Small intestine (tissue), 7 donors: Measurements from ENCODE around the gene RAB11FIP2. TPM values are rescaled to one million over a fixed set of nuclear protein-coding genes. Genes with fewer than 3 reads are reported as not detected.

Source experiments
- DNase-seq, 2 donors: peaks; one replicate each; pipeline versions ENCODE4 v3.0.0 to v3.0.0-alpha.2; 2013
- FAIRE-seq: peaks from 2 replicates; lab custom pipeline; 2012; peaks lifted over from hg19 to GRCh38; lab: Jason Lieb, UNC
- H3K27ac ChIP-seq, 3 donors: one replicate each; pipeline ENCODE4 v1.5.1; 2013; ENCODE audit warnings: low read length in 2 of 3, mild to moderate bottlenecking in 2 of 3, control low read depth in 1 of 3, inconsistent platforms in 1 of 3, low read depth in 1 of 3, moderate library complexity in 1 of 3
- H3K27me3 ChIP-seq, 3 donors: one replicate each; pipeline ENCODE4 v1.6.1; 2013; ENCODE audit warnings: low read length in 3 of 3, inconsistent platforms in 1 of 3; ENCODE audit not compliant: control insufficient read depth in 3 of 3, insufficient read depth in 3 of 3
- H3K36me3 ChIP-seq, 3 donors: one replicate each; pipeline ENCODE4 v1.6.1; 2013; ENCODE audit warnings: low read length in 3 of 3, inconsistent platforms in 1 of 3, low read depth in 1 of 3, mild to moderate bottlenecking in 1 of 3, moderate library complexity in 1 of 3; ENCODE audit not compliant: control insufficient read depth in 3 of 3, insufficient read depth in 2 of 3
- H3K4me1 ChIP-seq, 3 donors: one replicate each; pipeline ENCODE4 v1.6.1; 2013; ENCODE audit warnings: low read length in 2 of 3, inconsistent platforms in 1 of 3, low read depth in 1 of 3, mild to moderate bottlenecking in 1 of 3, moderate library complexity in 1 of 3; ENCODE audit not compliant: control insufficient read depth in 3 of 3, insufficient read depth in 2 of 3
- H3K4me3 ChIP-seq, 3 donors: one replicate each; pipeline ENCODE4 v1.5.1; 2013; ENCODE audit warnings: low read length in 3 of 3, control low read depth in 1 of 3, inconsistent platforms in 1 of 3, low read depth in 1 of 3, mild to moderate bottlenecking in 1 of 3, moderate library complexity in 1 of 3
- H3K9me3 ChIP-seq, 2 donors: one replicate each; pipeline ENCODE4 v1.6.1; 2013; ENCODE audit warnings: low read depth in 1 of 2, low read length in 1 of 2; ENCODE audit not compliant: control insufficient read depth in 2 of 2, insufficient read depth in 1 of 2
- WGBS, 3 donors: extraction: QIAGEN DNeasy Blood & Tissue Kit; methylation state at CpG; one replicate each; pipeline ENCODE4 v1.1.7; 2013; 5-methylcytosine and 5-hydroxymethylcytosine counted together
- polyA plus RNA-seq, 4 donors: library from polyadenylated mRNA; stranded (reverse) in 3 of 4; unstranded in 1 of 4; fragments of 200-250 nt in 3 of 4; fragments of 120-200 nt in 1 of 4; gene quantifications; one replicate each; pipeline versions ENCODE4 v1.2.1 to v1.2.3, GENCODE V29; 2013
- donor health status: healthy with polysubstance abuse.
- donor health status: control.
- donor health status: control.
- donor health status: Bipolar disorder and iron deficiency.
- donor health status: healthy.

RAB11FIP2 gene
- polyA plus RNA-seq, 4 donors, result 1.6 to 13.6 (median 2.6) TPM

DNA sequence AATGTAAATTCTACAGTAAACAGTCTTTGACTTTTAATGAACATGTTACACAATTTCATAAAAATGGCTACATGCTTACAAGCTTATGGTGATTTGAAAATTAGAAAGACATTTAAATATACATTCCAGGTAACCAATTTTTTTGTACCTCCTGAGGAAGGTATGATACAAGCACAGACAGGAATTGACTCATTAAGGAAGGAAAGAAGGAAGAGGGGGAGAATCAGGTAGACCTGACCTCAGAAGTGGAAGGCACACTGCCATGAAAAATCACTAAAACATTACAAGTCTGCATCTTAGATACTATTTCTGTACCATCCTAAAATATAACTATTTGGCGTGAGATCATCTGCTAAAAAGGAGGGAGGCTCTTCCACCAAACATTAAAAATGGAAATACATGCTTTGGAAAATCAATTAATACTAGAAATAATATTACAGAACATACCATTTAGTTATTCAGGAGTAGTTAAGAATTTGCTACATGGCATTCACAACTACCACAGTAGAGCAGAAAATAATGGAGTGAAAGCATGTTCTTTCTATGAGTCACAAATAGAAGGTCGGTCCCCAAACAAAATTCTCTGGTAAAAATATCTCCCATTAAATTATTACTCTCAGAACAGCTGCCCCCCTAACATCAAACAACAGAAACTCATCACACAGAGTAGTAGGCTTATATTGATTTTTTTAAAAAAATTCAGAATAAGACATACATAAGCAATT is 15.2 kb downstream of the RAB11FIP2 start:
- Histone ChIP-seq H3K36me3 (peaks cover 0 to 7% (median 2%) of the 10 kb centered on the region in 3 donors), H3K27ac (no peak overlapping the region), H3K4me3 (no peak overlapping the region), H3K9me3 (no peaks in the 10 kb centered on the region), H3K4me1 (peaks cover 0 to 4% (median 0%) of the 10 kb centered on the region in 3 donors), H3K27me3 (no peaks in the 10 kb centered on the region)
- 85 to 100% (median 87%) methylated on average over 2 of the region's 2 CpGs for WGBS, 3 donors
- DNase-seq, result no peak
- no peak for FAIRE-seq

DNA sequence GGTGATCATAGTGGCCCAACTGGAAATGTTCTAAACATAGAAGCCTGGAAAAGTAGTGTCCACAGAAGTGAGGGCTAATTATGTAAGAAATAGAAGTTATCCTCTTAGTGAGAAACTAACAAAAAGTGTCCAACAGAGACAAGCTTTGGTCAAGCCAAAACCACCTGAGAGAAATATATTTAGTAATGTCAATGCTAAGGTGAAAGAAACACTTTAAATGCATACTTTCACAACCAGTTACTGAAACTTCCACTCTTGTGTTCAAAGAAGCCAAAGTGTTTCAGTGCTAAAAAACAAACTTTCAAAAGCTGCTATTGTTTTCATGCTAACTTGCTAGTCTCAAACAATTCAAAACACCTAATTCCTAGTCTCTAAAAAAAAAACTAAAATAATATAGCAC is 18.1 kb downstream of the RAB11FIP2 start:
- no peaks in the 10 kb centered on the region for H3K27me3 ChIP-seq
- no peak overlapping the region for H3K4me3 ChIP-seq
- FAIRE-seq (no peak), DNase-seq (no peak)
- H3K36me3 ChIP-seq, result peaks cover 0 to 10% (median 2%) of the 10 kb centered on the region in 3 donors
- no peaks in the 10 kb centered on the region for H3K9me3 ChIP-seq
- no peak overlapping the region for H3K27ac ChIP-seq
- H3K4me1 ChIP-seq, result no peaks in the 10 kb centered on the region

DNA sequence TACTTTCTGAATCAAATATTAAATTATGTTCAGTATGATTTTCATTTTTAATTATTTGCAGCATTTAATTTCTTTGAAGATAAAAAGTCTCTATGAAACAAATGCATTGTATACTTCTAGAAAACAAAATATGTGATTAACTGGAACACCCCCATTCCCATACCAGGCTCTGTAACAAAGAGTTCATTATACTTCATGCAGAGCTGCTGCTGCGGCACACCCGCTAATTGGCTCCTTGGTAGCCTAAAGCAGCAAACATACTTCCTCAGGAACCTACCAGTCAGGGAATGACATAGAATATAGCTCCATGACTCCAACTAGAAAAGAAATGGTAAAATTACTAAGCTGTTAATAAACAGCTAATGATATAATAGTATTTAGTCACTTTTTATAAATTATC is 19.3 kb downstream of the RAB11FIP2 start:
- H3K4me1 ChIP-seq, result no peaks in the 10 kb centered on the region
- no peaks in the 10 kb centered on the region for H3K27me3 ChIP-seq
- H3K9me3 ChIP-seq, result no peaks in the 10 kb centered on the region
- H3K36me3 ChIP-seq, result peaks cover 0 to 11% (median 2%) of the 10 kb centered on the region in 3 donors
- no peak for DNase-seq
- WGBS, 3 donors, result 78 to 90% (median 88%) methylated on average over 2 of the region's 2 CpGs
- H3K27ac ChIP-seq, result no peak overlapping the region
- no peak overlapping the region for H3K4me3 ChIP-seq
- FAIRE-seq, result no peak

DNA sequence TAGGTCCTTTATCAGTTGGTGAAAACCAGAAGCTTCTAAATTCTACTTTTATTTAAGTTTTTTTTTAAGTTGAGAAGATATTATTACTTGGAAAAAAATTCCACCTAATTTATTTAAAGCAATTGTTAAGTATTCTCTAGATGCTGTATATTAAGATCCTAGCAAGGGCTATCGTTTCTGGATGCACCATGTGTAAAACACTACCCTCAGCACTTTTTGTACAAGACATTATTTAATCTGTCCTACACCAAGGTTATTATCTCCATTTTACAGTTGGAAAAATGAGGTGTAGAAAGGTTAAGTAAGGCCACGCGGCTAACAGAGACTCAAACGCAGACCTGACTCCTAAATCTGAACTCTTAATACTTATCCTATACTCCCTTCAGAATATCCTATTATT is 19.8 kb downstream of the RAB11FIP2 start:
- Histone ChIP-seq H3K9me3 (no peaks in the 10 kb centered on the region), H3K27ac (no peak overlapping the region), H3K4me1 (no peaks in the 10 kb centered on the region), H3K36me3 (peaks cover 0 to 11% (median 0%) of the 10 kb centered on the region in 3 donors), H3K4me3 (no peak overlapping the region), H3K27me3 (no peaks in the 10 kb centered on the region)
- WGBS, 3 donors, result 96 to 99% (median 97%) methylated on average over 4 of the region's 4 CpGs
- FAIRE-seq, result no peak
- no peak for DNase-seq

DNA sequence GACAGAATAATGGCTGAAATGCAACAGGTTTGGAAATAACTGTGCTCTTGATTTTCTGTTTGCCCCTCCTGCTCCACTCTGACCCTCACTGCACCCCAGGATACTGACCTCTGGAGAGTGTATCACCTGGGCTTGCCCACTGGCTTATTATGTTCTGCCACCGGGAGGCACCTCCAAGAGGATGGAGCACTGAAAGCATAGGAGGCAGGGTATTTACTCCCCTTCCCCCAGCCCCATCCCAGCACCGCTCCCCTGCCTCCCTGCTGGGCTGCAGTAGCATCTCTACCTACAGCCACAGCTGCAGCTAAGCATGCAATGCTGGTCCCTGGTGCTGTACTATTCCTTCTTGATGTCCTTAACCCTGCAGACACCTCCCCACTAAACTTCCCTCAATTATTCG is 26.4 kb downstream of the RAB11FIP2 start:
- 83 to 93% (median 88%) methylated on average over 3 of the region's 3 CpGs for WGBS, 3 donors
- DNase-seq (no peak), FAIRE-seq (no peak)
- Histone ChIP-seq H3K4me3 (no peak overlapping the region), H3K27ac (no peak overlapping the region), H3K9me3 (no peaks in the 10 kb centered on the region), H3K36me3 (peaks cover 2 to 21% (median 2%) of the 10 kb centered on the region in 3 donors), H3K4me1 (no peaks in the 10 kb centered on the region), H3K27me3 (no peaks in the 10 kb centered on the region)

DNA sequence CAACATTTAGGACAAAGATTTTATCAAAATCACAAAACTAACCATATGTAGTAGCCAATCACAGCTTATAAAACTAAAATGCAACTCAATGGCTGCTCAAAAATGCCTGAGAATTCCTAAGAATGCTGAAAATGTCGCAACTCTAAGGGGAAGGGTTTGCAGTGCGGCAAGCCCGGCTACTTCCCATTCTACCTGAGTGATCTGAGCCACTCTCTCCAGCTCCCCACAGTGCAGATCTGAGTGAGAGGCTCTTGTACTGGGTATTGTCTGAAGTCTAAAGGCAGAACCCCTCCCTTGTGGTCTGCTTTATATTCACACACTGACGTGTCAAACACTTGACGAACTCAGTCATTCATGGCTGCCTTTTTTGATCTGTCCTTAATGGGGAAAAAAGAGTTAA is 28.9 kb downstream of the RAB11FIP2 start:
- DNase-seq (no peak), FAIRE-seq (no peak)
- 94 to 96% (median 95%) methylated on average over 5 of the region's 5 CpGs for WGBS, 3 donors
- Histone ChIP-seq H3K9me3 (no peaks in the 10 kb centered on the region), H3K27ac (no peak overlapping the region), H3K4me3 (no peak overlapping the region), H3K36me3 (peaks cover 2 to 10% (median 2%) of the 10 kb centered on the region in 3 donors), H3K4me1 (no peaks in the 10 kb centered on the region), H3K27me3 (no peaks in the 10 kb centered on the region)

DNA sequence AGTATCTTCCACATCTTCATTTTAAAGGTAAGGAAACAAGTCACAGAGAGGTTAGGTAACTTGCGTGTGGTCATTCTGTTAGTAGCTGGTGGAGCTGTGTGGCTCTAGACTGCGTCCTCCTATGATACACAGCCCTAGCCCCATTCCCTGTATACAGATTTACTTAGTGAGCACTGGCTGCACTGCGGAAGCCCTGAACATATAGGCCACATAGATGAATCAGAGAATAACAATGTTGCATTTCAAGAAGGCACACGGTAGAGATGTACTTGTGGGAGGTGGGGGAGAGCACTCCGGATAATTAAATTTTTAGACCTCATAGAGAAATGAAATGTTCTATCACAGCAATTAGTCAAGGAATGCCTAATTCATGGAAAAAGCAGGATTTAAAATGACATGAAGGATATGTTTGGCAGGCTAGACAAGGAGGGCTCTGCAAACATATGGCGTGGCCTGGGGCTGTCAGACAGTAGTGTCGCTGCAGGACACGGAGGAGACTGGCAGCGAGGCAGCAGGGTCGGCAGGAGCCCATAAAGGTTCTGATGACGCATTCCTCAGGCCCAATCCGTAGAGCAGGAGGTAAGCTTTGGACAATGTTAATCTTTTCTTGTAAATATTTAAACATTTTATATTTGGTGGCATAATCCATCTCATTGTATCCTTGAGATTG is 29.5 kb downstream of the RAB11FIP2 start:
- WGBS, 3 donors, result 94 to 97% (median 95%) methylated on average over 12 of the region's 12 CpGs
- Histone ChIP-seq H3K27ac (no peak overlapping the region), H3K4me1 (no peaks in the 10 kb centered on the region), H3K27me3 (no peaks in the 10 kb centered on the region), H3K9me3 (no peaks in the 10 kb centered on the region), H3K4me3 (no peak overlapping the region), H3K36me3 (peaks cover 2 to 10% (median 2%) of the 10 kb centered on the region in 3 donors)
- no peak for FAIRE-seq
- no peak for DNase-seq

DNA sequence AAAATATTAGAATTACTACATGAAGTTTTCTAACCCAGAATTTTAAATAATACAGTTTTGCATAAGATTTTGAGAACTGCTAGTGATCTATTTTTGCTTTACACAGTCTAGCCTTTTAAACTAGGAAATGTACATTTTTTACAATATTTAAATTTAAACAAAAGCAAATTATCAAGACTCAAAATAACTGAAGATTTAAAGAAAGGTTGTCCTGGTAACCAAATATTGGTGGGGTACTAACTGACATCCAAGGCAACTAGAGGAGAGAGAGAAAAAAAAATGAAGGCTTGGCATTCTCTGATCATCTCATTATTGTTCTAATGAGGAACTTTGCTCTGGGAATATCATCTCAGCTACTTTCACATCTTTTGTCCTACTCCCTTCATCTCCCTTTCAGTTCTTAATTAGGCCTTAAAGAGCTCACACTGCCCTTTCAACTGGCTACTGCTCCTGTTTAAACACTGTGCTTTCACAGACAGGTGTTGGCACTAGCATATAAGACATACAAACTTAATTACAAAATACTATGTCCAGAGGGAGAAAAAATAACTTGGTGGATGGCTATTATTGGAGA is 33.7 kb downstream of the RAB11FIP2 start:
- H3K27me3 ChIP-seq, result no peaks in the 10 kb centered on the region

More for the DNA sequence above, 33.7 kb downstream of the RAB11FIP2 start:
- DNase-seq, result no peak
- Histone ChIP-seq H3K27ac (no peak overlapping the region), H3K4me3 (no peak overlapping the region), H3K4me1 (no peaks in the 10 kb centered on the region), H3K36me3 (peaks cover 2 to 6% (median 6%) of the 10 kb centered on the region in 3 donors), H3K9me3 (no peaks in the 10 kb centered on the region)
- no peak for FAIRE-seq
